ENCODE results near the gene CUL4A.

Gene CUL4A

GRCh38 chr13:113208421-113209335 lies 735 bp upstream of the CUL4A start, which contains the start of gene PCID2:
Gene PCID2 (minus strand): TSS chr13:113208669. CDS start chr13:113208634, 35 bp downstream.
- no peak for DNase-seq (ENCODE audit: low read depth, low spot score)

DNA sequence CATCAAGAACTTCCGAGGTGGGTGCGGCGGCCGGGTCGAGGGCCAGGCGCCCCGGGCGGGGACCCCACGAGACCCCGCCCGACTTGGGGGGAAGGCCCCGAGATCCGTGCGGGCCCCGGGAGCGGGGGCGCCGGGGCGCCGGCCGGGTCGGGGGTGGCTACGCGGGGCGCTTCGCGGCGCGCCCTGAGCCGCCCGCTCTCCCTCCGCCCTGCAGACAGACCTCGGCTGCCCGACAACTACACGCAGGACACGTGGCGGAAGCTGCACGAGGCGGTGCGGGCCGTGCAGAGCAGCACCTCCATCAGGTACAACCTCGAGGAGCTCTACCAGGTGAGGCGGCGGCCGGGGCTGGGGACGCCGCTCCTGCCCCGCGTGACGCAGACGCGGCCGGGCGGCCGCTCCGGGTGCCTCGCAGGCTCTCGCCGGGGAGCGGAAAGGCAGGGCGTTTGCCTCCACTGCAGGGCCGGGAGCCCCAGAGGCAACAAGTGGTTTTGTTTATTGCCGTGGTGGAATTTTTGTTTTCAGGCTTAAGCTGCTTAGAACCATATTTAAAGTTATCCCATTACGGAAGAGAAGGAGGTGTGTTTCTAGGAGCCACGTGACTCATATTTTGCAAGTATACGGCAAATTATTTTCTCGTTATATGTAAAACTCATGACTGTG lies 477 bp downstream of the CUL4A start:
- DNase-seq (ENCODE audit: low read depth, low spot score), result no peak

DNA sequence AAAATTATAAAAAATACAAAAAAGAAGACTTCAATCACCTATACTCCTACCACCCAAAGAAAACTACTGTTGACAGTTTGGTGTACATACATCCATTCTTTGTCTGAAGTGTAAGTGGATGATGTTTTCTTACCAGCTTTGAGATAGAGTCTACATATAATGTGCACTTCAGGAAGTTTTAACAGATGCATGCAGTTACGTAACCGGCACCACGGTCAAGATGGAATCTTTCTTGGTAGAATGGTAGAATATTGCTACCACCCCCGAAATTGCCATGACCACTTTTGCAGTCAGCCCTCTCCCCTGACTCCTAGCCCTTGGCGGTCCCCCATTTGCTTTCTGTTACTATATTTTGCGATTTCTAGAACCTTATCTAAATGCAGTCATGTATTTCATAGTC lies 1.4 kb downstream of the CUL4A start:
- no peak for DNase-seq (ENCODE audit: low read depth, low spot score)

GRCh38 chr13:113211774-113212173 lies 2.4 kb downstream of the CUL4A start:
- DNase-seq (ENCODE audit: low read depth, low spot score), result no peak

DNA sequence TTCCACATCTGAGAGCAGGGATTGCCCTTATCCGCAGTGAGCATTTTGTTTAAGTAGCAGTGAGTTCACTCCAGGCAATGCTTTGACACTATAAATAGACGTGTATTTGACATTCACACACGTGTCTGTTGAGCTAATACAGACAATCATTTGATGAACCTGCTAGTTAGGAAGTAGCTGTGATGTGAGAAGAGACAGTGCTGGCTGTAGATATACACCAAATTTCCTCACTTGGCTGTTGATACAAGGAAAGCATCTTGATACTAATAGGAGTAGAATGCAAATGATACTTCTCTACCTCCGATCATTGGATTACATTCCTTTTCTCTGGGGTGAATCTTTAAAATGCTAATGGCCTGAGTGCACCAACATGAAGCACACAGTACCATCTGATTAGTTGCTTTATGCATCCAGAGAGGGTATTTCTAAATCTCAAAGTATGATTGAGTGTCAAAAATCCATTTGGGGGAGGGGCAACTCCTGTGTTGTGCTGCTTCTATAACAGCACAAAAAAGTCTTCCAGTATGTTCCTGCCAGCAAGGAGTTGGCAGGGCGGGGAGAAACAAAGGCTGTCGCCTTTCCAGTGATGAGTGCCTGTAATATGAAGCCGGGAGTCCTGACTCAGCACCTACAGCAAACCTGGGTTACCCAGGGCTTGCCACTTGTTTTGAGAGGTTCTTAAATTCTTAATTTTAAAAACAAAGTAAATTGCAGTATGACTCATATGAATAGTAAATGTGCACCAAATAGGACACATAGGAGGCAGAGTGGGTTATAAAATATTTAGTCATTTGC lies 7.0 kb downstream of the CUL4A start:
- no peak for DNase-seq (ENCODE audit: low read depth, low spot score)

- DNase-seq (ENCODE audit: low read depth, low spot score), result no peak
Measured at GRCh38 chr13:113218586-113218985, 9.2 kb downstream of the CUL4A start.

DNA sequence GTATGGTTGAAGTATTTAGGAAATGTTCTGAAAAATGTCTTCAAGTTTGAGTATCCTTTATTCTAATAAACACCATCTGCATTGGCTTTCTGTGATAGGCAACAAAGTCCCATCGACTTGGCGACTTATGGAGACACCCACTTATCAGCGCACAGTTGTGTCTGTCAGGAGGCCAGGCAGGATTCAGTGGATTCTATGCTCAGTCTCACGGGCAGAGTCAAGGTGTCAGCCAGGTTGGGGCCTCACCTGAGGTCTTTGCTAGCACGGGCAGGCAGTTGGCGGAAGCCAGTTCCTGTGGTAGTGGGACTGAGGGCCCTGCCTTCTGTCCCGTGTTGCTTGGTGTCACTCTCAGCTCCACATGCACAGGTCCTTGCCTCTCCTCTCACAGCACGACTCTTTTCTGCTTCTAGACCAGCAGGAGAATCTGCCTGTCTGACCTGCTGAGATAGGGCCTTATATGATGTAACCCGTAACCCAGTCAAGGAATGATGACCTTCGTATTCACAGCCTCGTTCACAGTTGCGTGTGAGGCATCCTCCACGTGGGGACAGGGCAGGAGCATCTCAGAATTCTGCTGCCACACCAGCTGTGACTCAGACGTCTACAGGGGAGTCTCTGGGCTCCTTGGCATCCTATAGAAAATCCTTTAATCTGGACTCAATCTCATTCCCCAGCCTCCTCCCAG lies 10.0 kb downstream of the CUL4A start:
- DNase-seq (ENCODE audit: low read depth, low spot score), result no peak

DNA sequence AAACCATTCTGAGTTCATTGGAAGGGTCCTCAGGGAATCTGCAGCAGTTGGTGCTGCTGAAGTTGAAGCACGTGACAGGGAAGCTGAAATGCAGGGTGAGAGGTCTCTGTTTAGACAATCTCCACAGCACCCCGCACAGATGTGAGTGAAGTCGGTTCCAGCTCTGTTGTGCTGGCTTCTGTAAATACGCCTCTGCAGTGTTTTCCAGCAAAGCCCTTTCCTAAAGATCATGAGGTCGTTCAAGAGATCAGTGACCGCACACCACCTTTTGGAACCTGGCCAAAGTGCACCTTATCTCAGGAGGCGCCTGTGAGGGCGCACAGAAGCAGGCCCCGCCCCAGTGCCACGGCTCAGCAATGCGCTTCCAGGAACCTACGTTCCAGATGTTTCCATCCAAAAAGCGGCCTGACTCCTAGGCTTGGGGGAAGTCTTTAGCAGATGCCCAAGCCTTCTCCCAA lies 10.8 kb downstream of the CUL4A start:
- DNase-seq (ENCODE audit: low read depth, low spot score), result no peak

DNA sequence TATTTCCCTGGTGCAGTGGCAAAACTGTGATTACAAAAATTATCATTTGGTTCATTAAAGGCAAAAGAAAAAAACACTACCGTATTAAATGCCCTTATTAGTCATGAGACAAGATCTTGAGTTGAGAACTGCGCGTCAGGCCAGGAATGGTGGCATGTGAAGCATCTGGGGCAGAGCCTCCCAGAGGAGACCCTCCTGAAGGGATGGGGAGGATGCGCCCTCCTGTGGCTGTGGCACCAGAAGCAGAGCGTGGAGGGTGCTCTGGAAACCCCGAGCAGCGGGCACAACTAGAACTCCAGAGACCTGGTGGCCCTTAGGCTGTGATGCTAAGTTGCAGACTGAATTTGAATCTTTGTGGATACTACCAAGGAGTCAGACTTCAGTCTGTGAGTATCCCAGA lies 11.5 kb downstream of the CUL4A start:
- no peak for DNase-seq (ENCODE audit: low read depth, low spot score)

DNA sequence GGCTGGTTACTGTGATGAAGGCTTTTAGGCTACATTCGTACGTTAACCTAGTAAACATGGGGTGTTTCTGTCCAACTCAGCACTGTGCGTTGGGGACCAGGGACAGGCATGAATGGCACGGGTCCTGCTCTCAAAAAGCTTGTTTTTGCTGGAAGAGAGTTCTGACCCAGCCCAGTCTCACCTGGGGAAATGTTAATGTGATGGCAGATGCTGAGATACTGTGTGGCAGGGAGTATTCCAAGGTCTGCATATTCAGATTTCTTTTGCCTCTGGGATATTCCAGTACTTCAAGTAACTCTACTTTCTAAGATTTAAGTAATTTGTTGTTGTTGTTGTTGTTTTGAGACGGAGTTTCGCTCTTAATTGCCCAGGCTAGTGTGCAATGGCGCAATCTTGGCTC lies 13.7 kb downstream of the CUL4A start:
- no peak for DNase-seq (ENCODE audit: low read depth, low spot score)

GRCh38 chr13:113224486-113224885 lies 15.1 kb downstream of the CUL4A start:
- DNase-seq (ENCODE audit: low read depth, low spot score), result no peak

DNA sequence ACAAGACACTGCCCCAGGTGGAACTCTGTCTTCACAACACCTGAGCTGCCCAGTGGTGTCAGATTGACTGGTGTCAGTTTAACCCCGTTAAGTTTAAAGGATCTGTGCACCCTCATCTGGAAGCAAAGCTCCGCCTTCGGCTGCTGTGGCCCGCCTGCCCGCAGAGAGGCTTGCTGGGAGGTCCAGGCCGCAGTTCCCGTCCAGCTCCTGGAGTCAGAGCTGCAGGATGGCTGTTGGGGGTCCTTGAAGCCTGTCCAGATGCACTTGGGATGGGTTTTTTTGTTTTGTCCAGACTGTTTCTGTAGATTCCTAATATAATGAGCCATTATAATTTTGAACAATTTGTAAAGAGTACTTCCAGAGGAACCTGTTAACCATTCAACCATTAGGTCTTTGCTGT lies 16.1 kb downstream of the CUL4A start:
- DNase-seq (ENCODE audit: low read depth, low spot score), result no peak

GRCh38 chr13:113226873-113227450 lies 17.5 kb downstream of the CUL4A start:
- no peak for DNase-seq (ENCODE audit: low read depth, low spot score)

- no peak for DNase-seq (ENCODE audit: low read depth, low spot score)
Measured at GRCh38 chr13:113229161-113229560, 19.7 kb downstream of the CUL4A start.

DNA sequence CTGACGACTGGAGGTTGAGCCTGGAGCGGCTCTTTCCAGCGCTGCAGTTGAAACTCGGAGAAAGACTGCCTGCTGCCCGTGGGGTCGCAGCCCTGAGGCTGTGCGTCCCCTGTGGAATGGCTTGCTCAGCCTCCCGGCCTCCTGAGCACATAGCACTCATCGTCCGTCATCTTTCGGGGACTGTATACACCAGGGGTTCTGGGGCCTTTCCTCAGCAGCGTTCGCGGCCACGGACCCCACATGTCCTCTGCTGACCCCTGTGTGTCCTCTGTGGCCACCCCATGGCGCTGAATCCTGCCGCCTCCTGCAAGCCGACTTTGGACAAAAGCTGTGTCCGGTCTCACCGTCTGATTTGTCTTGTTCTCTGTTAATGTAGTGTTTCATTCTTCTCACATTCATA lies 20.4 kb downstream of the CUL4A start:
- DNase-seq (ENCODE audit: low read depth, low spot score), result no peak

- DNase-seq (ENCODE audit: low read depth, low spot score), result no peak
Measured at GRCh38 chr13:113231306-113232207, 22.1 kb downstream of the CUL4A start.

- no peak for DNase-seq (ENCODE audit: low read depth, low spot score)
Measured at GRCh38 chr13:113232208-113233003, 23.0 kb downstream of the CUL4A start.

DNA sequence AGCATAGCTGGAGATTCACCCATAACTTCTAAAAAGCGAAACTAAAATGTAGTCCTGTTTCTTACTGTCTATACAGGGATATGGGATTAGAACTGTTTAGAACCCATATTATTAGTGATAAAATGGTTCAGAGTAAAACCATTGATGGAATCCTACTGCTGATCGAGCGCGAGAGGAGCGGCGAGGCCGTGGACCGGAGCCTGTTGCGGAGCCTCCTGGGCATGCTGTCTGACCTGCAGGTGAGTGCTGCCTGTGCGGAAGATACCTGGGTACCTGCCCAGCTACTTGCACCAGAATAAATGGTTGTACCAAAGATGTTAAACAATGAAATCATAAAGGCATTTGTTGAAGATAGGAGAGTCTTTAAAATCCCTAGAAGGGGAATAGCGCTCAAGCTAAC lies 23.7 kb downstream of the CUL4A start:
- DNase-seq (ENCODE audit: low read depth, low spot score), result no peak

- DNase-seq (ENCODE audit: low read depth, low spot score), result no peak
Measured at GRCh38 chr13:113238536-113238935, 29.1 kb downstream of the CUL4A start.

Measured in iPS DF 19.7 (cell line).